Heart left ventricle (tissue), 13 donors: ENCODE data around the gene LTBR.

Source experiments
- CTCF ChIP-seq, 12 donors: fragments of 200-600 bp; sonication (generic) in 4 of 12; IDR thresholded peaks; one replicate each; pipeline versions ENCODE4 v1.5.0 to v1.8.0; 2018 to 2022; ENCODE audit warnings: antibody characterized with exemption in 12 of 12, mild to moderate bottlenecking in 5 of 12
- POLR2A ChIP-seq, 2 donors: fragments of 450-650 bp; IDR thresholded peaks; one replicate each; pipeline ENCODE4 v1.6.1; 2017; ENCODE audit warnings: antibody characterized with exemption in 2 of 2, mild to moderate bottlenecking in 2 of 2, moderate library complexity in 2 of 2
- donor health status: ischemic (EF 13 %, LVEDD 7.1; RV severe dilation, severe dysfunction).
- donor health status: DM: no; HTN: yes; CAD: no.
- donor health status: DM: no; HTN: no; CAD: no.
- donor health status: ischemic (EF 25% LVEDD 6.9; RV normal size, moderate dysfunction).
- donor health status: ischemic (EF 25% LVEDD 5.7; RV mildly dilated, moderate dysfunction).
- donor health status: ischemic (EF 35%, LVEDD 5.7; RV mildly dilated, moderate dysfunction).
- donor health status: nonischemic (EF 11% LVEDD 7.7; RV severe dilation, severe dysfunction).
- donor health status: DM: yes; HTN: yes; CAD: no.
- donor health status: PGD.
- donor health status: ischemic (EF 29% LVEDD 5.4; RV normal size, mild dysfunction).
- donor health status: nonischemic (EF 23%, LVEDD 6.1; RV moderate dilation, normal function).

- peak in 1 of 12 donors; percentile 2 for TF ChIP-seq CTCF (IDR thresholded peaks at IDR 0.05)
- TF ChIP-seq POLR2A (IDR thresholded peaks at IDR 0.05), result no peak
Observed at GRCh38 chr12:6376870-6377666, 6.9 kb upstream of the LTBR start.
